Measurements from ENCODE around the gene SLC34A1. TPM values are rescaled to one million over a fixed set of nuclear protein-coding genes. Genes with fewer than 3 reads are reported as not detected.

Gene SLC34A1
- total RNA-seq, 1 donor from 2014 or later = not detected

GRCh38 chr5:177387405-177387804 lies 3.2 kb downstream of the SLC34A1 start:
- ATAC-seq (ENCODE audit: low read depth) (no peak), DNase-seq (no peak)
- no peaks in the 10 kb centered on the region for H3K36me3 Mint-ChIP-seq (ENCODE audit: low read depth)
- intact Hi-C loops (cut with micrococcal nuclease) = no loop called here
- H3K27ac Mint-ChIP-seq = no peak overlapping the region
- H3K4me1 Mint-ChIP-seq = peaks cover 27% of the 10 kb centered on the region
- no peaks in the 10 kb centered on the region for H3K9me3 Mint-ChIP-seq
- H3K4me3 Mint-ChIP-seq = no peak overlapping the region
- no peak for TF ChIP-seq CTCF (IDR thresholded peaks at IDR 0.05)
- peaks cover 11% of the 10 kb centered on the region for H3K27me3 Mint-ChIP-seq
- POLR2A ChIA-PET = interaction anchor here (0.6 to 0.7 kb wide), 3 partner anchors 71 to 240 kb away, joined by 3 read pairs; partner anchors contain the start of gene PDLIM7
- CTCF ChIA-PET = interaction anchor here (5.6 kb wide), 1 partner anchor 17 kb away, joined by 85 read pairs; the partner anchor contains the start of gene PFN3

GRCh38 chr5:177388521-177389052 lies 4.4 kb downstream of the SLC34A1 start:
- Mint-ChIP-seq H3K4me3 (no peak overlapping the region), H3K27me3 (peaks cover 10% of the 10 kb centered on the region), H3K9me3 (no peaks in the 10 kb centered on the region), H3K36me3 (ENCODE audit: low read depth) (no peaks in the 10 kb centered on the region), H3K27ac (no peak overlapping the region), H3K4me1 (peaks cover 29% of the 10 kb centered on the region)
- ATAC-seq (ENCODE audit: low read depth) (no peak), DNase-seq (no peak)
- POLR2A ChIA-PET = interaction anchor here (1.0 to 2.5 kb wide), 2 partner anchors 13 to 69 kb away, joined by 3 to 6 read pairs; no protein-coding TSS in a partner anchor
- CTCF ChIA-PET = interaction anchor here (1.1 to 5.6 kb wide), 5 partner anchors 15 to 275 kb away, joined by 3 to 89 read pairs (median 36); partner anchors contain the start of gene PFN3
- TF ChIP-seq CTCF (IDR thresholded peaks at IDR 0.05) = no peak
- intact Hi-C loops (cut with micrococcal nuclease) = no loop called here

GRCh38 chr5:177389241-177390169 lies 5.3 kb downstream of the SLC34A1 start:
- ChIA-PET POLR2A (interaction anchor here (0.9 to 2.5 kb wide), 3 partner anchors 12 to 68 kb away, joined by 3 to 6 read pairs (median 3); partner anchors contain the start of gene LMAN2), CTCF (interaction anchor here (0.9 to 5.6 kb wide), 16 partner anchors 15 to 275 kb away, joined by 3 to 89 read pairs (median 8); partner anchors contain the start of genes GRK6, PDLIM7 and PFN3)
- intact Hi-C loops (cut with micrococcal nuclease) = loop anchor here (1.0 to 10.0 kb wide), 7 partner anchors 14 to 673 kb away; partner anchors contain the start of genes RGS14 and TMED9
- Mint-ChIP-seq H3K4me1 (peaks cover 29% of the 10 kb centered on the region), H3K36me3 (ENCODE audit: low read depth) (no peaks in the 10 kb centered on the region), H3K27ac (peak overlapping the region; percentile 1), H3K27me3 (peaks cover 10% of the 10 kb centered on the region), H3K9me3 (no peaks in the 10 kb centered on the region), H3K4me3 (peak overlapping the region; percentile 5)
- no peak for DNase-seq
- no peak for TF ChIP-seq CTCF (IDR thresholded peaks at IDR 0.05)
- peak; percentile 20 for ATAC-seq (ENCODE audit: low read depth)

GRCh38 chr5:177390363-177391300 lies 6.4 kb downstream of the SLC34A1 start:
- no peak overlapping the region for H3K4me3 Mint-ChIP-seq

More at GRCh38 chr5:177390363-177391300, 6.4 kb downstream of the SLC34A1 start:
- peak; percentile 29 for TF ChIP-seq CTCF (IDR thresholded peaks at IDR 0.05)
- intact Hi-C loops (cut with micrococcal nuclease) = loop anchor here (1.0 to 10.0 kb wide), 7 partner anchors 13 to 672 kb away; partner anchors contain the start of genes RGS14 and TMED9
- peak; percentile 71 for DNase-seq
- ChIA-PET POLR2A (interaction anchor here (0.6 to 2.5 kb wide), 7 partner anchors 13 to 765 kb away, joined by 3 to 21 read pairs (median 5); no protein-coding TSS in a partner anchor), CTCF (interaction anchor here (0.6 to 5.6 kb wide), 26 partner anchors 12 to 277 kb away, joined by 3 to 89 read pairs (median 5); partner anchors contain the start of genes DBN1, GRK6, PDLIM7 and PFN3)
- no peaks in the 10 kb centered on the region for H3K36me3 Mint-ChIP-seq (ENCODE audit: low read depth)
- H3K27me3 Mint-ChIP-seq = peaks cover 1% of the 10 kb centered on the region
- peak; percentile 93 for ATAC-seq (ENCODE audit: low read depth)
- no peaks in the 10 kb centered on the region for H3K9me3 Mint-ChIP-seq
- H3K27ac Mint-ChIP-seq = no peak overlapping the region
- H3K4me1 Mint-ChIP-seq = peaks cover 29% of the 10 kb centered on the region
